Trophoblast cell (in vitro differentiated cells and primary cell): Measurements from ENCODE around the gene MXRA7. TPM values are rescaled to one million over a fixed set of nuclear protein-coding genes. Genes with fewer than 3 reads are reported as not detected.
A peak's percentile ranks its signal among the peaks of the same experiment; 100 is the strongest.

ENCODE experiments used
- DNase-seq, 2 donors: peaks; one replicate each; pipeline ENCODE4 v3.0.0-alpha.2; 2016
- H2AFZ ChIP-seq: 2 replicates; pipeline ENCODE4 v1.6.1; 2013; ENCODE audit warnings: low read length, moderate library complexity, mild to moderate bottlenecking; ENCODE audit not compliant: insufficient read depth, poor library complexity
- H2AK5ac ChIP-seq: 2 replicates; pipeline ENCODE4 v1.6.1; 2013; ENCODE audit warnings: mild to moderate bottlenecking, low read length
- H2BK120ac ChIP-seq: 2 replicates; pipeline ENCODE4 v1.6.1; 2013; ENCODE audit warnings: low read length, mild to moderate bottlenecking, moderate library complexity; ENCODE audit not compliant: insufficient read depth, poor library complexity
- H2BK12ac ChIP-seq: 2 replicates; pipeline ENCODE4 v1.6.1; 2013; ENCODE audit warnings: mild to moderate bottlenecking, low read length, moderate library complexity
- H2BK5ac ChIP-seq: 2 replicates; pipeline ENCODE4 v1.6.1; 2013; ENCODE audit warnings: low read length, low read depth, moderate library complexity, mild to moderate bottlenecking; ENCODE audit not compliant: poor library complexity
- H3K14ac ChIP-seq: 2 replicates; pipeline ENCODE4 v1.6.1; 2013; ENCODE audit warnings: mild to moderate bottlenecking, low read length
- H3K18ac ChIP-seq: 2 replicates; pipeline ENCODE4 v1.6.1; 2013; ENCODE audit warnings: mild to moderate bottlenecking, low read length
- H3K23ac ChIP-seq: 2 replicates; pipeline ENCODE4 v1.6.1; 2013; ENCODE audit warnings: low read length
- H3K27ac ChIP-seq: 2 replicates; pipeline ENCODE4 v1.5.1; 2013; ENCODE audit warnings: low read depth, mild to moderate bottlenecking, inconsistent platforms, low read length, moderate library complexity
- H3K27me3 ChIP-seq: 2 replicates; pipeline ENCODE4 v1.6.1; 2013; ENCODE audit warnings: inconsistent platforms, mild to moderate bottlenecking, low read length, moderate library complexity; ENCODE audit not compliant: insufficient read depth
- H3K36me3 ChIP-seq, 2 experiments: 1 replicate in 1 of 2; 2 replicates in 1 of 2; pipeline ENCODE4 v1.6.1; 2013; ENCODE audit warnings: low read length in 2 of 2, mild to moderate bottlenecking in 2 of 2, moderate library complexity in 1 of 2; ENCODE audit not compliant: insufficient read depth in 2 of 2, control insufficient read depth in 1 of 2
- H3K4ac ChIP-seq: 2 replicates; pipeline ENCODE4 v1.6.1; 2013; ENCODE audit warnings: low read depth, mild to moderate bottlenecking, low read length, moderate library complexity
- H3K4me1 ChIP-seq, 2 experiments: 1 replicate in 1 of 2; 2 replicates in 1 of 2; pipeline ENCODE4 v1.6.1; 2013; ENCODE audit warnings: low read length in 2 of 2, mild to moderate bottlenecking in 2 of 2, moderate library complexity in 1 of 2; ENCODE audit not compliant: insufficient read depth in 2 of 2, control insufficient read depth in 1 of 2
- H3K4me2 ChIP-seq: 2 replicates; pipeline ENCODE4 v1.6.1; 2013; ENCODE audit warnings: inconsistent platforms, mild to moderate bottlenecking, low read length, moderate library complexity
- H3K4me3 ChIP-seq: 2 replicates; pipeline ENCODE4 v1.5.1; 2013; ENCODE audit warnings: mild to moderate bottlenecking, low read depth, low read length, inconsistent platforms
- H3K79me1 ChIP-seq: one replicate; pipeline ENCODE4 v1.6.1; 2013; ENCODE audit warnings: low read length
- H3K79me2 ChIP-seq: 2 replicates; pipeline ENCODE4 v1.6.1; 2013; ENCODE audit warnings: low read length, mild to moderate bottlenecking; ENCODE audit not compliant: control insufficient read depth, insufficient read depth, poor library complexity
- H3K9ac ChIP-seq: 2 replicates; pipeline ENCODE4 v1.6.1; 2013; ENCODE audit warnings: mild to moderate bottlenecking, low read length
- H3K9me3 ChIP-seq: 2 replicates; pipeline ENCODE4 v1.6.1; 2013; ENCODE audit warnings: low read depth, mild to moderate bottlenecking, control low read depth, inconsistent platforms, low read length; ENCODE audit not compliant: insufficient read depth
- H4K12ac ChIP-seq: 2 replicates; pipeline ENCODE4 v1.6.1; 2013; ENCODE audit warnings: low read depth, mild to moderate bottlenecking, low read length, moderate library complexity
- H4K8ac ChIP-seq: 2 replicates; pipeline ENCODE4 v1.6.1; 2013; ENCODE audit warnings: low read depth, mild to moderate bottlenecking, low read length, moderate library complexity
- H4K91ac ChIP-seq: one replicate; pipeline ENCODE4 v1.6.1; 2013; ENCODE audit warnings: low read depth, mild to moderate bottlenecking, low read length, moderate library complexity
- WGBS: extraction: QIAGEN DNeasy Blood & Tissue Kit; methylation state at CpG from one replicate; pipeline ENCODE4 v1.1.7; 2013; ENCODE audit warnings: missing lambda C conversion rate; ENCODE audit not compliant: insufficient read length, insufficient coverage; ENCODE audit errors: extremely low coverage; 5-methylcytosine and 5-hydroxymethylcytosine counted together
- polyA plus RNA-seq: library from polyadenylated mRNA; stranded (reverse); fragments of 200-250 nt; gene quantifications from 2 replicates; pipeline ENCODE4 v1.2.3, GENCODE V29; 2013

The MXRA7 gene, protein sequence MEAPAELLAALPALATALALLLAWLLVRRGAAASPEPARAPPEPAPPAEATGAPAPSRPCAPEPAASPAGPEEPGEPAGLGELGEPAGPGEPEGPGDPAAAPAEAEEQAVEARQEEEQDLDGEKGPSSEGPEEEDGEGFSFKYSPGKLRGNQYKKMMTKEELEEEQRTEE
- polyA plus RNA-seq, result 84.3 and 85.1 TPM in 2 replicates

DNA sequence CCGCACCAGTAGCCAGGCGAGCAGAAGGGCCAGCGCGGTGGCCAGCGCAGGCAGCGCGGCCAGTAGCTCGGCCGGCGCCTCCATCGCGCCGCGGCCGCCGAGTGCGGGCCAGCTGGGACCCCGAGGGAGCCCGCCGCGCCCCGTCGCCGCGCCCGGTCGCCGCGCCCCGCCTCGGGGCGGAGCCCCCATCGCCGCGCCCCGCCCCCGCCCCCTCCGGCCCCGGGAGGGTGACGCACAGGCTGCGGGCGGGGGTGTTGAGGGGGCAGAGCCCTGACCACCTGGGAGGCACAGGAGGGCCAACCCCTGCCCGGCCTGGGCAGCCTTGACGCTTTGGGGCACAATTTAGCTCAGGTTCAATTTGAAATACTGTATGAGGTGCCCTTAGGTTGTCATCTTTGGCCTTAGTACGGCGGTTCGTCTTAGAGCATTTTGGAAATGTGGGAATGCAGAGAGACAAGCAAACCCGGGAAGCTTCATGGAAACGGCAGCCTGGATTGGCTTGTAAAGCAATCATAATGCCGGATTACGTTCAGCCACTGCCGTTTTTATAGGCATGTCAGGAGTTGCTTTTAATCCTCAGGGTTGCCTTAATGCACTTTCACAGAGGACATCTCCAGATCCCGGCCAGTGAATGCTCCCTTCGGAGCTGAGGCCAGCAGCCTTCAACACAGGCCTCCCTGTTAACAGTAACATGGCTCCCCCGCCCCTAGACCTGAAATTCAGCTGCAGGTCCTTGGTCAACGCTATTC, at the start of gene MXRA7:
Gene MXRA7, minus strand, starts transcription at position 103 of the 749 bp plus-strand sequence. Its CDS starts 19 bp downstream, at position 84.
- H3K14ac ChIP-seq, result peak within 1 kb of the TSS; percentile 10
- peaks cover 18 to 26% of the 10 kb centered on the region in 2 experiments for H3K4me1 ChIP-seq
- peak within 1 kb of the TSS; percentile 78 for H3K18ac ChIP-seq
- peak within 1 kb of the TSS; percentile 63 for H2BK12ac ChIP-seq
- H3K27me3 ChIP-seq, result no peaks in the 10 kb centered on the region
- H3K36me3 ChIP-seq, result peaks cover 8 to 12% of the 10 kb centered on the region in 2 experiments
- WGBS, result no CpG with 5 or more reads among the region's 56 CpGs
- peak within 1 kb of the TSS; percentile 61 for H2BK120ac ChIP-seq
- peak in 1 of 2 donors; percentile 67 for DNase-seq
- H3K79me1 ChIP-seq, result peaks cover 10% of the 10 kb centered on the region
- peak within 1 kb of the TSS; percentile 77 for H3K4me3 ChIP-seq
- H3K9ac ChIP-seq, result peak within 1 kb of the TSS; percentile 59
- peak within 1 kb of the TSS; percentile 52 for H3K27ac ChIP-seq
- H4K8ac ChIP-seq, result peak within 1 kb of the TSS; percentile 70
- H2AK5ac ChIP-seq, result no peak within 1 kb of the TSS
- peak within 1 kb of the TSS; percentile 7 for H2BK5ac ChIP-seq
- no peak within 1 kb of the TSS for H3K23ac ChIP-seq
- peak within 1 kb of the TSS; percentile 24 for H3K4ac ChIP-seq
- H3K4me2 ChIP-seq, result peak within 1 kb of the TSS; percentile 88
- peak within 1 kb of the TSS; percentile 46 for H4K12ac ChIP-seq
- no peaks in the 10 kb centered on the region for H3K9me3 ChIP-seq
- peaks cover 6% of the 10 kb centered on the region for H3K79me2 ChIP-seq
- H2AFZ ChIP-seq, result no peak within 1 kb of the TSS
- peak within 1 kb of the TSS; percentile 75 for H4K91ac ChIP-seq

DNA sequence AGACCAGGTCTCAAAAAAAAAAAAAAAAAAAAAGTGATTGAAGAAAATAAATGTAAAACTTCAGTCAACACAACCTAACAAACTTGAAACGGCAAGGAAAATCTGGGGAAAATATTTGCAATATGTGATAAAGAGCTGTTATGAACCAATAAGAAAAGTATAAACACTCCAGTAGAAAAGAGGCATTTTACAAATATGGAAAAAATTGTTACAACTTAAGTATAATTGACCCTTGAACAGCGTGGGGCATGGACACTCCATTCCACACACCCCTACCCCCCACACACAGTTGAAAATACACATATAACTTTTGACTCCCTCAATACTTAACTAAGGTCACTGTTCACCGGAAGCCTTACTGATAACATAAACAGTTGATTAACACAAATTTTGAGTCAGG, 47.8 kb upstream of the MXRA7 start:
- no peak overlapping the region for H4K8ac ChIP-seq
- H3K4ac ChIP-seq, result no peak overlapping the region
- peaks cover 5 to 7% of the 10 kb centered on the region in 2 experiments for H3K36me3 ChIP-seq
- no peak overlapping the region for H3K4me2 ChIP-seq
- no peaks in the 10 kb centered on the region for H3K79me1 ChIP-seq
- no peak overlapping the region for H3K4me3 ChIP-seq
- H3K9me3 ChIP-seq, result no peaks in the 10 kb centered on the region
- H4K12ac ChIP-seq, result no peak overlapping the region
- H4K91ac ChIP-seq, result no peak overlapping the region
- no peaks in the 10 kb centered on the region for H3K4me1 ChIP-seq
- H3K79me2 ChIP-seq, result no peaks in the 10 kb centered on the region
- no peak overlapping the region for H3K18ac ChIP-seq
- no CpG with 5 or more reads among the region's 3 CpGs for WGBS
- H3K14ac ChIP-seq, result no peak overlapping the region
- H2BK120ac ChIP-seq, result no peak overlapping the region
- DNase-seq, result no peak
- no peak overlapping the region for H2BK5ac ChIP-seq
- H3K9ac ChIP-seq, result no peak overlapping the region
- H3K23ac ChIP-seq, result no peak overlapping the region
- H3K27me3 ChIP-seq, result no peaks in the 10 kb centered on the region
- H2BK12ac ChIP-seq, result no peak overlapping the region
- H2AFZ ChIP-seq, result no peak overlapping the region
- no peak overlapping the region for H2AK5ac ChIP-seq
- no peak overlapping the region for H3K27ac ChIP-seq

DNA sequence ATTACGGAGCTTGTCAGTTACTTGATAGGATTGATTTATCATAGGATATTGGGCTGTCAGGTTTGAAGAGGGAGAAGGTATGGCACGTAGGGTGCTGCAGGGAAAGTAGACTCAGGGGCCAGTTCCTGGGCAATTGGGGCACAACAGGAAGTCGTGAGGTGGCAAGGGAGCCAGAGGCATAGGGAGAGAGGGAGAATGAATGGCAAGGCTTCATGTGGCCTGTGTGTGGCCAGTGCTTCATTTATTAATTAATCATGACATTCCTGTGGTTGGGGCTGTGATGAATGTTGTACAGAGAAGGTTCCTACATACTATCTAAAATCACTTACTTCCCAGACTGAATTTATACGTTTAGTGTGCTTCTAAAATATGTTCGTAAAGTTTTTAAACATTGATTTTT, 46.5 kb upstream of the MXRA7 start:
- no peak overlapping the region for H3K27ac ChIP-seq
- no peaks in the 10 kb centered on the region for H3K9me3 ChIP-seq
- no peak overlapping the region for H3K23ac ChIP-seq
- no peak overlapping the region for H3K4ac ChIP-seq
- H3K18ac ChIP-seq, result no peak overlapping the region
- no peak overlapping the region for H2BK5ac ChIP-seq
- H2AFZ ChIP-seq, result no peak overlapping the region
- WGBS, result no CpG with 5 or more reads among the region's 5 CpGs
- H3K14ac ChIP-seq, result no peak overlapping the region
- no peak overlapping the region for H2BK120ac ChIP-seq
- no peak overlapping the region for H4K12ac ChIP-seq
- H4K8ac ChIP-seq, result no peak overlapping the region
- H3K79me2 ChIP-seq, result no peaks in the 10 kb centered on the region
- no peaks in the 10 kb centered on the region for H3K27me3 ChIP-seq
- no peak overlapping the region for H4K91ac ChIP-seq
- DNase-seq, result no peak
- peaks cover 7% of the 10 kb centered on the region in 2 experiments for H3K36me3 ChIP-seq
- no peaks in the 10 kb centered on the region for H3K4me1 ChIP-seq
- no peak overlapping the region for H3K9ac ChIP-seq
- no peak overlapping the region for H3K4me2 ChIP-seq
- H3K79me1 ChIP-seq, result no peaks in the 10 kb centered on the region
- no peak overlapping the region for H3K4me3 ChIP-seq
- no peak overlapping the region for H2BK12ac ChIP-seq
- no peak overlapping the region for H2AK5ac ChIP-seq

DNA sequence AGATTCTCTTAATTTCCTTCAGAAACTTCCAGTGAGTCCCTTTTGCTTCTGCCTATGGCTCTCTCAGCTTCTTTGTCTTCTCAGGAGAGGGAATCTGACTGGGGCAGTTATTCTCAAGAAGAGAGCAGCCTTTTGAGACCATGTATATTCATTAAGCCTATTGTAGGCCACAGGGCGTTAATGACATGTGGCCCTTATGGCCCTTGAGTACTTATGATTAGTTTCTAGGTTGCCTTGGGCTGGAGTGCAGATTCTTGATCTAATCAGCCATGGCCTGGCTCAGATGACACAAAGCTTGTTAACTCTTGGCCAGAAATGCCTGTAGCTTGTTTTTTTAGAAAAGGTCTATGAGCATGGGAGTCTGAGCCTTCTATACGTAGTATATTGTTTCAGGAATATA, 44.5 kb upstream of the MXRA7 start:
- Histone ChIP-seq H3K14ac (no peak overlapping the region), H3K4me3 (no peak overlapping the region), H3K23ac (no peak overlapping the region), H3K9ac (no peak overlapping the region), H3K79me1 (no peaks in the 10 kb centered on the region), H2AFZ (no peak overlapping the region), H4K8ac (no peak overlapping the region), H2BK12ac (no peak overlapping the region), H2BK120ac (no peak overlapping the region), H3K9me3 (no peaks in the 10 kb centered on the region), H2BK5ac (no peak overlapping the region), H3K27me3 (no peaks in the 10 kb centered on the region), H4K12ac (no peak overlapping the region), H3K4me2 (no peak overlapping the region), H3K36me3 (peaks cover 7% of the 10 kb centered on the region in 2 experiments), H3K79me2 (no peaks in the 10 kb centered on the region), H2AK5ac (no peak overlapping the region), H3K4ac (no peak overlapping the region), H3K27ac (no peak overlapping the region), H4K91ac (no peak overlapping the region), H3K4me1 (no peaks in the 10 kb centered on the region), H3K18ac (no peak overlapping the region)
- no CpG with 5 or more reads among the region's 2 CpGs for WGBS
- peak; percentile 90 to 93 for DNase-seq
